ENCODE data around the gene HIC2. TPM values are rescaled to one million over a fixed set of nuclear protein-coding genes. Genes with fewer than 3 reads are reported as not detected.
"Not testable (repeated sequence)": the region's sequence is repeated elsewhere in the genome, so short reads cannot be mapped to it uniquely, and the experiment has no call there.

HIC2 gene
- total RNA-seq, 2 donors from 2014 or later: 6.0 to 6.3 TPM

DNA sequence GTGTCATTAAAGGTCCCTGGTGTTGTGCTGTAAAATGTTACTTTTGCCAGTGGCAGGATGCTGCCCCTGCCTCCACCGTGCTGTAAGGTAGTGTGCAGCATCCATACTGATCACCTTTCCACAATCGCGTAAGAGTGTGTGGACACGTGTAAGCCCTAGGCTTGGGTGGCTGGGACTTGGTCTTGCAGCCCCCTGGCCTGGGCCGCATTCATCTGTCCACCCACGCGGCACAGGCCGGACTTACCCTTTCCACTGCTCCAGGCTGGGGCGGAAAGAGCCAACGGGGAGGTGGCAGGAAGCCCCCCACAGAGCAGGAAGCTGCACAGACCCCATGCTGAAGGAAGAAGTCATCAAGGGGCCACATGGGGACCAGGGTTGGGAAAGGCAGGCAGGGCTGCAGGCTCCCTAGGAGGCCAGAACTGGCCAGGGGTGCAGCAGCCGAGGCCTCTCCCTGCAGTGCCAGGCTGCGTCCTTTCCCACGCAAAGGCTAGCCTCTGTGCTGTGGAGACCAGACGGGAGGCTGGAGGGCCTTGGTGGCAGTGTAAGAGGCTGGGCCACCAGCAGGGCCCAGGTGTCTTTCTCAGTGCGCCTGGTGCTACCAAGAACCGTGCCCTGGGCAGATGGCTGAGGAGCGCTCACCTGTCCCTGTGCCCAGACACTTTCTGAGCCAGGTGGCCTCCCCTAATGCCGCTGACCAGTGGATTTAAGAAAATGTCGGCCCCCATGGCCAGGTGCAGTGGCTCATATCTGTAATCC is 38.3 kb downstream of the HIC2 start:
- intact Hi-C loops (cut with DNase I): no loop called here
- TF ChIP-seq, protein P1, sequence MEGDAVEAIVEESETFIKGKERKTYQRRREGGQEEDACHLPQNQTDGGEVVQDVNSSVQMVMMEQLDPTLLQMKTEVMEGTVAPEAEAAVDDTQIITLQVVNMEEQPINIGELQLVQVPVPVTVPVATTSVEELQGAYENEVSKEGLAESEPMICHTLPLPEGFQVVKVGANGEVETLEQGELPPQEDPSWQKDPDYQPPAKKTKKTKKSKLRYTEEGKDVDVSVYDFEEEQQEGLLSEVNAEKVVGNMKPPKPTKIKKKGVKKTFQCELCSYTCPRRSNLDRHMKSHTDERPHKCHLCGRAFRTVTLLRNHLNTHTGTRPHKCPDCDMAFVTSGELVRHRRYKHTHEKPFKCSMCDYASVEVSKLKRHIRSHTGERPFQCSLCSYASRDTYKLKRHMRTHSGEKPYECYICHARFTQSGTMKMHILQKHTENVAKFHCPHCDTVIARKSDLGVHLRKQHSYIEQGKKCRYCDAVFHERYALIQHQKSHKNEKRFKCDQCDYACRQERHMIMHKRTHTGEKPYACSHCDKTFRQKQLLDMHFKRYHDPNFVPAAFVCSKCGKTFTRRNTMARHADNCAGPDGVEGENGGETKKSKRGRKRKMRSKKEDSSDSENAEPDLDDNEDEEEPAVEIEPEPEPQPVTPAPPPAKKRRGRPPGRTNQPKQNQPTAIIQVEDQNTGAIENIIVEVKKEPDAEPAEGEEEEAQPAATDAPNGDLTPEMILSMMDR (IDR thresholded peaks at IDR 0.05): no peak
- no peak overlapping the region for H3K4me3 ChIP-seq
- H3K27ac ChIP-seq: no peak overlapping the region
- H3K4me1 ChIP-seq: no peaks in the 10 kb centered on the region
- no peak overlapping the region for H3K9ac ChIP-seq (ENCODE audit: low read depth in 2 of 2, low read length in 2 of 2)
- H3K9me3 ChIP-seq: no peaks in the 10 kb centered on the region
- no peaks in the 10 kb centered on the region for H3K36me3 ChIP-seq
- H3K27me3 ChIP-seq: no peaks in the 10 kb centered on the region
- no peak for DNase-seq

DNA sequence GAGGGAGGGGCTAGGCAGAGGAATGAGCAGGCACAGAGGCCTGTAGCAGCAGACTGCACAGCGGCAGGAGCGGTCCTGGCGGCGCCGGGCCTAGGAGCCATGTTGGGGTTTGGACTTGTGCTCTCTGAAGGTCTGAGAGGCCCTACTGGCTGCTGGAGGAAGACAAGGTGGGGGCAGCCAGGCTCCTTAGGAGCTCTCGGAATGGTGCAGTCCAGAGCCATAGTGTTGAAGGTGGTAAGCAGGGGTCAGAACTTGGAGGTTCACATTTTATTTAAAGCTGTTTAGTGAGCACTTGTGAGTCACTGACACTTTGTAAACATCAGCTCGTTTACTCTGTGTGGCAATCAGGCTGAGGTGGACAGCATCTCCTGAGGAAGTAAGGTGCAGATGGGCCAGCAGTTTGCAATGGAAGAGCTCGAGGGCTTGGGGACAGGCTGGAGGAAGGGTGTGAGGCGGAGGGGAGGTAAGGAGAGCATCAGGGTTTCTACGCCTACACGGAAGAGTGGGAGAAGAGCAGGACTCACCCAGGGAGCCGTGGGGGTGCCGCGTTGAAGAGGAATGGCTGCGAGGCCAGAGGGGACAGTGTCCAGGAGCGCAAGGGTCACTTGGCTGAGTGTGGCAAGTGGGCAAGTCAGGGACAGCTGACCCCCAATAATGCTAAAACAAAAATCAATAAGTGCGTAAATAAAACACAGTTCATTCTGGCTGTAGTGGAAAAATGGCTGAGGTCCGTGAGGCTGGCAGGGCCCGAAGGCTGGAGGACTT is 40.0 kb downstream of the HIC2 start:
- Histone ChIP-seq H3K27me3 (no peaks in the 10 kb centered on the region), H3K27ac (no peak overlapping the region), H3K36me3 (no peaks in the 10 kb centered on the region), H3K9me3 (no peaks in the 10 kb centered on the region), H3K4me1 (no peaks in the 10 kb centered on the region), H3K9ac (ENCODE audit: low read depth in 2 of 2, low read length in 2 of 2) (no peak overlapping the region), H3K4me3 (no peak overlapping the region)
- no peak for DNase-seq
- intact Hi-C loops (cut with DNase I): no loop called here
- TF ChIP-seq, protein P1 (IDR thresholded peaks at IDR 0.05): no peak

DNA sequence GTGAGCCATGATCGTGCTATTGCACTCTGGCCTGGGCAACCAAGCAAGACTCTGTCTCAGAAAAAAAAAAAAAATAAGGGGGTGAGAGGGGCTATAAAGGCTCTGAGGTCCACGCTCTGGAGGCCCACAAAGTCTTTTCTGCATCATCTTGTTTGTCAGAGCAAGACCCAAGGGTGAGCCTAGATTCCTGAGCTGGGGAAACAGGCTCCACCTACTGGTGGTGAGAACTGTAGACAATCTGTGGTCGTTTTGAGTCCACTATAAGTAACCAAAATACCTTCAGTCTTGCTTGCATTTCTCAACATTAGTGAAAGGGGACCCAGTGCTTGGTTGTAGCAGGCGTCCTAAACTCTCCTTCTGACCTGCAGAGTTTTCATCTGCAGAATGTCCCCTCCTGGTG is 45.5 kb downstream of the HIC2 start:
- H3K27me3 ChIP-seq; H3K36me3 ChIP-seq; H3K9ac ChIP-seq (ENCODE audit: low read depth in 2 of 2, low read length in 2 of 2); H3K4me1 ChIP-seq; H3K27ac ChIP-seq; H3K9me3 ChIP-seq; DNase-seq; intact Hi-C loops (cut with DNase I); H3K4me3 ChIP-seq: not testable (repeated sequence)

DNA sequence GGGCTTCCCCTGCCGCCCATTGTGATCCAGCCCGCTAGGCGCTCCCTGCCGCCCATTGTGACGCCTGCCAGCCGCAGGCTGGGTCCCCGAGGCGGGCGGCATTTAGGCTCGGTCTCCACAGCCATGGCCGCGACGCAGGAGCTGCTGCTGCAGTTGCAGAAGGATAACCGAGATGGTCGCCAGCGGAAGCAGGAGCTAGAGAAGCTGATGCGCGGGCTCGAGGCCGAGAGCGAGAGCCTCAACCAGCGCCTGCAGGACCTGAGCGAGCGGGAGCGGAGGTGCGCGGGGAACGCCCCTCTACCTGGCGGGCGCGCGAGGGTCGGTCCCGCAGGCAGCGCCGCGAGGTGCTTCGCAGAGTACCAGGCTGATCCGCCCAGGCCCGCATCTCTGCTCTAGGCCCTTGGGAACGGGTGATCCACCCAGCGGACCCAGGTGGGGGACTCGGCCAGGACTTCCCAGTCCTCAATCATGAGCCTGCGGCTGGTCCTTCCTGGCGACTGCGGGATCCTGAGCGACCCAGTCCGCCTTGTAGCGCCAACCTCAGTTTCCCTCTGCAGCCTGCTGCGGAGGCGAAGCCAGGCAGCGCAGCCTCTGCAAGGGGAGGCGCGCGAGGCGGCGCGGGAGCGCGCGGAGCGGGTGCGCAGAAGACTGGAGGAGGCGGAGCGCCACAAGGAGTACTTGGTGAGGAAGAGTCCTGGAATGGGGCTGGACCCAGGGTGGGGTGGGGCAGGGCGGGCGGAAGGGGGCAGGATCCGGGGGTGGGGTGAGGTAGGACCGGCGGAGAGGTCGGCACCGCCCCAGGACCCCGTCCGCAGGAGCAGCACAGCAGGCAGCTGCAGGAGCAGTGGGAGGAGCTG is 50.4 kb downstream of the HIC2 start, which contains the start of gene TMEM191C:
Gene TMEM191C (plus strand): TSS at position 51 of the 857 bp plus-strand sequence. CDS start 73 bp downstream, at position 124.
- H3K4me1 ChIP-seq; H3K36me3 ChIP-seq; H3K27me3 ChIP-seq; intact Hi-C loops (cut with DNase I); DNase-seq; H3K9me3 ChIP-seq; H3K9ac ChIP-seq (ENCODE audit: low read depth in 2 of 2, low read length in 2 of 2): not testable (repeated sequence)
- H3K27ac ChIP-seq: peak within 1 kb of the TSS; percentile 32
- peak within 1 kb of the TSS; percentile 11 for H3K4me3 ChIP-seq

DNA sequence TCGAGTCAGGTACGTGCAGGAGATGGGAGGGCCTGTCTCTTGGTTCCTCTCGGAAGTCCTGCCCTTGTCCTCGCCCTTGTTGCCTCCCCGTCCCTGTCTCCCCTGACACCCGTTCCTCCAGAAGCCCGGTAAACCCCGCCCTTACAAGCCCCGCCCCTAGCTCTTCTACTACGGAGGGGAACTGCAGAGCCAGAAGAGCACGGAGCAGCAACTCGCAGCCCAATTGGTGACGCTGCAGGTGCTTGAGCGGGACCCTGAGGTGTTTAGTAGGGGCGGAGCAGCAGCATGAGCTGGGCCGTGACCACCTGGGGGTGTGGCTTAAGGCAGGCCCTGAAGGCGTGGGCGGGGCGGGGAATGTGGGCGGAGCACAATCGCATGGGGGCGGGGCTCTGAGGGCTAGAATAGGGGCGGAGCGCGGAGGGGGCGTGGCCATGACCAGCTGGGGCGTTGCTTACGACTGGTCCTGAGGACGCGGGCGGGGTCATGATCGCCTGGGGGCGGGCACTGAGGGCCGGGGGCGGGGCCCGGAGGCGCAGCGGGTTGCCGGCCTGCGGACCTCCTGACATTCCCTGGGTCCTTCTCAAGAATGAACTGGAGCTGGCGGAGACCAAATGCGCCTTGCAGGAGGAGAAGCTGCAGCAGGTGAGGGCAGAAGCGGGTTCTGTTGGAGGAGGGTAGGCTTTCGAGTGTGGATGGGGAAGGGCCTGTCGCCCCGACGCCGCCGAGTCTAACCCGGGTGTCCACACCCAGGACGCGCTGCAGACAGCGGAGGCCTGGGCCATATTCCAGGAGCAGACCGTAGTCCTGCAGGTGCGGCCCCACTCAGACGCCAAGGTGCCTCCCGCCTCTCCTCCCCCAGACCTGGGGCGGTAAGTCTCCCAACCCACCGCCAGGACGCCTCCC is 51.3 kb downstream of the HIC2 start:
- intact Hi-C loops (cut with DNase I); H3K4me1 ChIP-seq; H3K27me3 ChIP-seq; H3K9ac ChIP-seq (ENCODE audit: low read depth in 2 of 2, low read length in 2 of 2); H3K36me3 ChIP-seq; H3K9me3 ChIP-seq: not testable (repeated sequence)
- peak; percentile 93 for DNase-seq
- H3K27ac ChIP-seq: peak overlapping the region; percentile 32
- H3K4me3 ChIP-seq: peak overlapping the region; percentile 11

DNA sequence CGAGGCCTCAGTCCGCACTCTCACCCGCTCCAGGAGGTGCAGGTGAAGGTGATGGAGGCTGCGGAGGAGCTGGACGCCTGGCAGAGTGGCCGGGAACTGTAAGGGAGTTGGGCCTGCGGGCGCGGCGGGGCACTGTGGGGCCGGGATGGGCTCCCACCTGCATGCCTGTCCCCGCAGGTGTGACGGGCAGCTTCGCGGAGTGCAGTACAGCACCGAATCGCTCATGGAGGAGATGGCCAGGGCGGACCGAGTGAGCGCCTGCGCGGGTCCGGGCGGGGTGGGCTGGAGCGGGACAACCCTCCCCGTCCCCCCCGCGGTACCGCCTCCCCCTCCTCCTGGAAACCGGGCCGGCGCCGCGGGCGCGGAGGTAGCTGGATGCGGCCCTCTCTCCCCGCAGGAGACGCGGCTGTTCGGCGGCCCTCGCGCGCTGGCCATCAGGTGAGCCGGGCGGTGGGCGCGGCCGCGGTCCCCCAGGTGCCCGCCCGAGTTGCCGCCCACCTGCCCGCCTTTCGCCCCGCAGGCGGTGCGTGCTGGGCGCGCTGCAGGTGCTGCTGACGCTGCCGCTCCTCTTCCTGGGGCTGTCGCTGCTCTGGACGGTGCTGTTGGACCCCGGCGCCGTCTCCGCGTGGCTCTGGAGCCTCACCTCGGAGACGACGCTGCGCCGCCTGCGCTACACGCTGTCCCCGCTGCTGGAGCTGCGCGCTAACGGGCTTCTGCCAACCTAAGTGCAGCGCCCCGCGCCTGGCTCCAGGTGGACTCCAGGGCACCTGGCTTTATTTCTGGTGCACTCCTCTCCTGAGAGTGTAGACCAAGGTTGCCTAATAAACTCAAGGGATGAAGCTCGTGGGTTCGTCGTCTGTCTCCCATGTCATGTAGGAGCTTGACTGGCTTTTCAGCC is 52.2 kb downstream of the HIC2 start:
- H3K27me3 ChIP-seq; intact Hi-C loops (cut with DNase I); H3K4me1 ChIP-seq; H3K9me3 ChIP-seq; H3K4me3 ChIP-seq; H3K36me3 ChIP-seq; DNase-seq; H3K27ac ChIP-seq; H3K9ac ChIP-seq (ENCODE audit: low read depth in 2 of 2, low read length in 2 of 2): not testable (repeated sequence)

DNA sequence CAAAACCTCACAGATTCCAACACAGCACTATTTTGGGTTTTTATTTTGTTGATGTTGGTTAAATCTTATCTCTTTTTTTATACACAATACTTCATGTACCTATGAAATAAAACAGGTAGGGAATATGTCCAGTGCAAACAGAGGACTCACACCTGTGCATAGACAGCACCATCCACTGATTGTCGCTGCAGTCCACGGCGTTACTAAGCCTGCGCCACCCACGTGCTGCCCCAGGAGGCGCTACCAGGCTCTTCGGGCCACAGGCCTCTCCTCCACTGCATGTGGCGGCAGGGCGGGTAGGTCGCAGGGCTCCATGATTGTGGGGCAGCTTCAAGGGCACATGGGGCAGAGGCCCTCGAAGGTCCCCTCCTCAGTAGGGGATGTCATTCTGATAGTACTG is 55.8 kb downstream of the HIC2 start:
- H3K36me3 ChIP-seq; DNase-seq; H3K4me1 ChIP-seq; H3K27me3 ChIP-seq; intact Hi-C loops (cut with DNase I); H3K4me3 ChIP-seq; H3K9me3 ChIP-seq; H3K9ac ChIP-seq (ENCODE audit: low read depth in 2 of 2, low read length in 2 of 2); H3K27ac ChIP-seq: not testable (repeated sequence)

DNA sequence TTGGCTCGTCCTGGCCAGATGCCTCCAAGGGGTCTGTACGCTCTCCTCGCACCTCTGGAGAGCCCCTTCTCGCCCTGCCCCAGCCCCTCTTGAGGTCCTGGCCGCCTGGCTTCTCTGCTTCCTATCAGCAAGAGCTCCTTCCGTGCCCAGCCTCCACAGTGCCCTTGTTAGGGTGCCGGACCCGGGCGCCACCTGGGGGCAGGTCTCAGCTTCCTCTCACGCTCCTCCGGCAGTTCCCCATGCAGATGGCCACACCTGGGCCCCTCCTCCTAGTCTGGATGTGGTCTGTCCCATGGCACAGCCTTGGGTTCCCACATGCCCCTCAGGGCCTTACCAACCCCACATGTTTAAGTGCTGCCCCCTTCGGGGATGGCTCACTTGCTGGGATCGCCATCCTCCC is 56.5 kb downstream of the HIC2 start:
- H3K4me3 ChIP-seq; H3K4me1 ChIP-seq; H3K27me3 ChIP-seq; H3K9me3 ChIP-seq; H3K9ac ChIP-seq (ENCODE audit: low read depth in 2 of 2, low read length in 2 of 2); H3K36me3 ChIP-seq; H3K27ac ChIP-seq; intact Hi-C loops (cut with DNase I); DNase-seq: not testable (repeated sequence)

DNA sequence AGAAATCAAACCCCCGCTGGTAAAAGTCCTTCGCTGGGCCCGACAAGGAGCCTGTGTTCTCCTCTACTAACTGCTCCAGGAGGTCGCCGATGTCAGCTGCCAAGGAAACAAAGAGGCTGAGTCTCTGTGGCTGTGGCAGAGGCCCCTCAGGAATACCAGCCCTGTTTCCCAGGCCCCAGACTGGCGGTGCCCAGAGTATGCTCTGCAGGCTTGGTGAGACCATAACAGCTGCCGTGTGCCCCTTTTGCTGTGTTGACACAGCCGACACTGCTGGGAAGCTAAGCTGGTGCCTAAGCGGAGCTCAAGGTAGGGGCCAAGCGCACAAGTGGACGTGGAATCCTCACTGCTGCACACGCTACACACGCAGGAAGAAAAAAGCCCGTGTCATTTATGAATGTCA is 66.9 kb downstream of the HIC2 start:
- H3K4me3 ChIP-seq; H3K27me3 ChIP-seq; H3K4me1 ChIP-seq; H3K27ac ChIP-seq; H3K9me3 ChIP-seq; H3K9ac ChIP-seq (ENCODE audit: low read depth in 2 of 2, low read length in 2 of 2); H3K36me3 ChIP-seq; intact Hi-C loops (cut with DNase I); DNase-seq: not testable (repeated sequence)

Data from colonic mucosa (tissue), 4 donors.